ENCODE results near the gene CCNQ.
A peak's percentile ranks its signal among the peaks of the same experiment; 100 is the strongest.

The CCNQ gene

GRCh38 chrX:153578200-153578835 is 20.6 kb downstream of the CCNQ start:
- no peak for DNase-seq

- peak in 1 of 51 donors; percentile 21 for DNase-seq
Observed at GRCh38 chrX:153576961-153577360, 22.0 kb downstream of the CCNQ start.

DNA sequence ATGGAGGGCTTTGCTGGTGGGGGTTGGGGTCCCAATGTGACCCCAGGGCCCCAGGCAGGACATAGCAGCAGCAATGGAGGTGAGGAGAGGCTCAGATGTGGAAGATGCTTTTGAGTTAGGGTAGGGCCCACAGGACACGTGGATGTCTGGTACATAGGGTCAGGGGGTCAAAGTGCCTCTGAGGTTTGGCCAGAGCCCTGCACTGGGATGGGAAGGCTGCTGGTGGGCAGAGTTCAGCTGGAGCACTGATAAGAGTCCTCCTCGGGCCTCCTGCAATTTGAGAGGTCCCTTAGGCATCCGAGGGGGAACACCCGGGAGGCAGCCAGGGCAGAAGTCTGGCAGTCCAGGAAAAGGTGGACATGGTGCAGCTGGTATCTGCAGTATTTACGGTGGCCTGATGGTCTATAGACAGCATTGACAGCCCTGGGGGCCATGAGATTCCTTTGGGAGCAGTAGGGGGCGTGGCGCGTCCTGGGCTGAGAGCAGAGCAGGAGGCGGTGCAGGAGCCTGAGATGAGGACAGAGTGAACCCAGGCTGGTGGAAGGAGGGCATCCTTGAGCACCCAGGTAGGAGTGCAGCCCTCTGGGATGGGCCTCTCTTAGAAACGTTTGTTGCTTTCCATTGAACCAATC is 22.6 kb downstream of the CCNQ start:
- no peak for DNase-seq

GRCh38 chrX:153573984-153574383 is 25.0 kb downstream of the CCNQ start:
- no peak for DNase-seq

- DNase-seq: no peak
Observed at GRCh38 chrX:153572601-153573000, 26.3 kb downstream of the CCNQ start.

DNA sequence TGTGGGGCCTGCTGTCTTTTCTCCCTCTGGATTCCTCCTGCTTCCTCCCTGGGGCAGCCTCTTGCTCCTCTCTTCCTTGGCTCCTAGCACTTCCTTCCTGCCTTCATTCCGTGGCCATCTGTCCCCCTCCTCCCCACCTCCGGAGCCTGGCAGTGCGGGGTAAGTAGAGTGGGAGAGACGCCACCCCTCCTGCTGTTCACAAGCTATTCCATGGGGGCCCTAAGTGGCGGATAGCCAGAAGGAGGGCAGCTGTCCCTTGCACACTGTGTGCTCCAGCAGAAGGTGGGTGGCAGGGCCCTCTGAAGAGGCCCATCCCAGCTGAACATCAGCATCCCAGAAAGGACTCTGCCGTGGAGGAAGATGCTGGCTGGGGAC is 27.4 kb downstream of the CCNQ start:
- no peak for DNase-seq

DNA sequence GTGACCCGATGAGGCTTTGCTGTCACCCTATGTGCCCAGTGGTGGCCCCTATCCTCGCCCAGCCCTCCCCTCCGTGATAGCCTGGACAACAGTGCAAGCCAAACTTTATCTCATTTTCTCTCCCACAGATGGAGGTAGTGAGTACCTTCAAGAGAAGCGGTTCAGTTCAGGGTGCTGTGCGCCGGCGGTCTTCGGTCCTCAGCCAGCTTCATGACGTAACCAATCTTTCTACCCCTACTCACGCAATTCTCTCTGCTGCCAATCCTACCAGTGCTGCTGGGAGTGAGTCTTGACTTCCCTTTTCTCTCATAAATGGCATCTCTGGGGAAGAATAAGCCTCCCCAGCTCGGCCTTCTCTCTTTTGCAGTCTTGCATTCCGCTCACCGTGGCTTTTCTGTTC is 29.5 kb downstream of the CCNQ start:
- DNase-seq: no peak

DNA sequence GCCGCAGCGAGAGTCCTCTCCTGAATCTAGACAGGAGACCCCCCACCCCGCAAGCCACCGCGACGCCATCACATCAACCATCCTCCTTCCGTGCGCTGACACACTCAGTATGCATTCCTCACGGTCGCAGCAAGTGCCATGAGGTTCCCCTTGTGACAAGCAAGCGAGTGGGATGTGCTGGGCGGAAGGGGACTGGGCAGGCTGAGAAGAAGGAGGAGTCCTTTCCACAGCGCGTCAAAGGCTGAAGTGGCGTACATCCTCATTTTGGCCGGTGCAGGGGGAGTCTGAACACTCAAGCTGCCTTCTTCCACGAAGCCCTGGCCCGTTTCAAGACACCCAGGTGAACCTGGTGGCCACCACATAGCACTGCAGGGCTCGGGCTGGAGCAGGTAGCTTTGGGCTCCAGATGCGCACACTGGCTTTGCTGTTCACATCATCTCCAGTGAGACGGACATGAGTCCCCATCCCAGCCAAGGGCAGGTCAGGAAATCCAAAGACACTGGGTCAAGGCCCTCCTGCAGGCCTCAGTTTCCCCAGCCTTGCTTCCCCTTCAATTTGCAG is 30.4 kb downstream of the CCNQ start:
- DNase-seq: no peak

DNA sequence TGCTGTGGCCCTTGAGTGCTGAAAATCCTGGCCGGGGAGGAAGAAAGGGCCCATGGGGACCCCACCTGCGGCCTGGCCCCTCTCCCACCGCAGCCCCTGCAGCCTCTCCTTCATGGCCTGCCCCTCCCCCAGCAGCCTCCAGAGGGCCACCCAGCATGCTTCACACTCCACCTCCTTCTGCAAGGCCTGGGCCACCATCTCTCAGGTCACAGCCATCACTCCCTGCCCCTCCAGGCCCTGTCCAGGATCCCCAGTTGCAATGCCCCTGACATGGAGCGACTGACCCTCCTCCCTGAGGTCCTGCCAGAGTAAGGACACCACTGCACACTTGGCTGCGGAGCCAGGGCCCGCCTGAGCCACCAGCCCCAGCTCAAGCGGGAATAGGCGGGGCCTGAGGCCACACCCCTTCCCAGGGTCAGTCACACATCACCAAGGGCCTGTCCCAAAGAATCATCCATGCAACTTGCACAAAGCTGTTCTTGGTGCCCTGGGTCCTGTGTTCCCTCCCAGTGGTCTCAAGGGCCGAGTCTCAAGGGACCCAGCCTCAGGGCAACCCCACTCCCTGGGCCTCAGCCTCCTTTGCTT is 32.9 kb downstream of the CCNQ start:
- DNase-seq: no peak

DNA sequence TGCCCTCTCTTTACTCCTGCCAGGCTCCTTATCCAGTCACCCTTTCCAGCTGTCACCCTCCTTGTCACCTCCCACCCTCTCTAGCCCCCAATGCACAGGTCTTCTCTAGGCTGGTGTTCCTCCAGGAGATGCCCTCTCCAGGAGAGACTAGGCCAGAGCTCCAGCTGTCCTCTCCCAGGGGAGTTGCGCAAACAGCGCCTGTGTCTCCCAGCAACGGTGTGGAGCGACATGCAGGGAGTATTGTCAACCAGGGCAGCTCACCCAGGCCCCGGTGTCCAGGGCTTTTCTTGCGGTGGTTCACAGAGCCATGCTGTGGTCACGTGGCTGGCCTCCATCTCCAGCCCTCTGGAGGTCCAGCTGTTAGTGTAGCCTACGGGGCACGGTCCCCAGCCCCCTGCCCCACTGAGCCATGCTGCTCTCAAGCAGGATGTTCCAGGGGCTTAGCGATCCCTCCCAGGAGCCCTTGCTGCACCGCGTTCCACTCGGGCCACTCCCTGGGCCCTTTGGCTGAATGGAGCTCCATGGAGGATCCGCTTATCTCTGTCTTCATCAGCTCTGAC is 34.8 kb downstream of the CCNQ start:
- DNase-seq: no peak

- DNase-seq: no peak
Observed at GRCh38 chrX:153562546-153562945, 36.4 kb downstream of the CCNQ start.

DNA sequence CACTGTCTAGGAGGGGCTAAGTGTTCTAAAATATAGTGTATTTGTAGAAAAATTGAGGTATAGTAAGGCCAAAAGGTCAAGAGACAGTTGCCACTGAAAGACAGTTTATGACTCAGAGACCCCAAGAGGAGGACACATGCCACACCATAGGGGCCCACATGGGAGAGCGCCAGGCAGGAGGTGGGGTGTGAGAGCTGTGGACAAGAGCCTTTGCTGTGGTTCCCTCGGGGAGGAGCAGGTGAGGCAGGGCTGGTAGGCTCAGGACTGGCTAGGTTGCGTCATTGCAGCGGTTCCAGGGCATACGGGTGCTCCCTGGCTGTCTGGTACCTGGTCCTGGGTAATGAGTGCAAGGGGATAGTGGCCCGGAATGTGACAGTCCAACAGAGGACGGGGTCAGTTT is 37.6 kb downstream of the CCNQ start:
- DNase-seq: no peak

GRCh38 chrX:153560466-153560865 is 38.5 kb downstream of the CCNQ start:
- DNase-seq: no peak

- DNase-seq: no peak
Observed at GRCh38 chrX:153560000-153560399, 38.9 kb downstream of the CCNQ start.

DNA sequence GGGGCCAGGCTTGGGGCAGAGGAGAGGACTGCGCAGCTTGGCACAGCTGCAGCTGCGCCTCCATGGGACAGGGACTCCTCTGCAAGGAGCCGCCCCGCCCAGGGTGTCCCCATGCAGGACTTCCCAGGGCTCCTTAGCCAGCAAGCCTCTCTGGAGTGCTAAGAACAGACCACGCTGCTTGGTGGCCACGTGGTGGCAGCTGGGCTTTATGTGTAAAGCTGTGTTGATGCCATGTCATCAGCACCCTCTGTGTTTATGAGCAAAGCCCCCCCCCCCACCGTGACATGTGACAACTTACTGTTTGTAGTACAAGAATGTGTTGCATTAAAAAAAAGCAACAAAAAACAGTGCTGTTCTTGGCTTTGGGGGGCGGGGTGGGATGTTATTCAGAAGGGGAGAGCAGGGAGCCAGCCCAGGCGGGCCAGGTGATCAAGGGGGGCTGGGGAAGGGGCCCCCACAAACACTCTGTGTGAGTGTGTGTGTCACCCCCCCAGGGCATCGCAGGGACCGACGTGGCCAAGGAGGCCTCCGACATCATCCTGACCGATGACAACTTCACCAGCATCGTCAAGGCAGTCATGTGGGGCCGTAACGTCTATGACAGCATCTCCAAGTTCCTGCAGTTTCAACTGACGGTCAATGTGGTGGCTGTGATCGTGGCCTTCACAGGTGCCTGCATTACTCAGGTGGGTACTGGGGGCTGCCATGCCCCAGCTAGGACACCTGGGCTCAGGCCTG is 41.2 kb downstream of the CCNQ start:
- DNase-seq: peak in 8 of 51 donors; percentile 3 to 43 (median 14)

- DNase-seq: no peak
Observed at GRCh38 chrX:153556767-153557166, 42.2 kb downstream of the CCNQ start.

- peak in 49 of 51 donors; percentile 4 to 84 (median 60) for DNase-seq
Observed at GRCh38 chrX:153554519-153555167, 44.3 kb downstream of the CCNQ start.

- no peak for DNase-seq
Observed at GRCh38 chrX:153551135-153551534, 47.8 kb downstream of the CCNQ start.

DNA sequence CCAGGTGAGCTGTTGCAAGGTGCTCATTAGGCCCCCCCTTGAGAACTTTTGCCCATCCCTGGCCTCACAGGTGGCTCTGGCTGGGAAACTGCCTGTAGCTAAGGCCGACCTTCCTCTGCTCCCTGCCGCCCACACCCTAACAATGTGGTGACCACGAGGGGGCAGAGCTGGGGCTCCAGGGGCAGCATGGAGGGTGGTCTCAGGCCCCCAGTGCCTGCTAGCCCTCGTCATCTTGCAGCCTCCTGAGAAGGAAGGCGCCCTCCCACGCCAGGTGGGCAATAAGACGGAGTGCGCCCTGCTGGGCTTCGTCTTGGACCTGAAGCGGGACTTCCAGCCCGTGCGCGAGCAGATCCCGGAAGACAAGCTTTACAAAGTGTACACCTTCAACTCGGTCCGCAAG is 49.1 kb downstream of the CCNQ start:
- DNase-seq: no peak

DNA sequence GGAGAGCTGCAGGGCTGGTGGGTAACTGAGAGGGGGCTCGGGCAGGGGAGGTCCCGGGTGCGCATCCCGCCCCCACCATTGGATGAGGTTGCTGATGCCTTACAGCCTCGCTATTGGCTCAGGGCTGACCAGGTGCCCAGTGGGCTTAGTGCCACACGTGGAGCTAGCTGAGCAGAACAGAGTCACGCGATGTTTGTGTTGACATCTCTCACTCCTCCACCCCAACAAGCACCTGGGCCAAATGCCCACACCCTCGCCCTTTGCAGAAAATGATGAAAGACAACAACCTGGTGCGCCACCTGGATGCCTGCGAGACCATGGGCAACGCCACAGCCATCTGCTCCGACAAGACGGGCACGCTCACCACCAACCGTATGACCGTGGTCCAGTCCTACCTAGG is 49.7 kb downstream of the CCNQ start:
- DNase-seq: no peak

GRCh38 chrX:153547195-153547594 is 51.7 kb downstream of the CCNQ start:
- DNase-seq: no peak

Data from hypothalamus (tissue), 51 donors.